Heart left ventricle (tissue), 16 donors: ENCODE results near the gene DNAH12. TPM values are rescaled to one million over a fixed set of nuclear protein-coding genes. Genes with fewer than 3 reads are reported as not detected.
"Not testable (repeated sequence)": the region's sequence is repeated elsewhere in the genome, so short reads cannot be mapped to it uniquely, and the experiment has no call there.

Source experiments
- ATAC-seq, 4 donors: fragments of 200-7000 bp; cut with Tn5 transposase; one replicate each; pipeline ENCODE4 v1.9.1; 2020 to 2022; ENCODE audit warnings: moderate library complexity in 4 of 4, mild to moderate bottlenecking in 3 of 4, moderate number of reproducible peaks in 1 of 4
- DNase-seq, 5 donors: peaks; one replicate each; pipeline ENCODE4 v3.0.0-alpha.2; 2020
- H3K27ac ChIP-seq, 12 donors: fragments of 200-600 bp; sonication (generic) in 4 of 12; one replicate each; pipeline versions ENCODE4 v1.5.0 to v1.8.0; 2016 to 2022; ENCODE audit warnings: mild to moderate bottlenecking in 2 of 12
- H3K27me3 ChIP-seq, 9 donors: fragments of 200-600 bp; sonication (generic) in 2 of 9; one replicate each; pipeline versions ENCODE4 v1.5.1 to v1.8.0; 2016 to 2022; ENCODE audit warnings: mild to moderate bottlenecking in 3 of 9
- H3K36me3 ChIP-seq, 9 donors: fragments of 200-600 bp; sonication (generic) in 2 of 9; one replicate each; pipeline versions ENCODE4 v1.5.0 to v1.8.0; 2018 to 2022; ENCODE audit warnings: mild to moderate bottlenecking in 2 of 9
- H3K4me1 ChIP-seq, 12 donors: fragments of 200-600 bp; sonication (generic) in 4 of 12; one replicate each; pipeline versions ENCODE4 v1.5.0 to v1.8.0; 2016 to 2022; ENCODE audit warnings: mild to moderate bottlenecking in 3 of 12
- H3K4me3 ChIP-seq, 12 donors: fragments of 200-600 bp; sonication (generic) in 4 of 12; one replicate each; pipeline versions ENCODE4 v1.5.0 to v1.8.0; 2017 to 2022; ENCODE audit warnings: mild to moderate bottlenecking in 9 of 12, moderate library complexity in 4 of 12
- H3K9me3 ChIP-seq, 12 donors: fragments of 200-600 bp; sonication (generic) in 4 of 12; one replicate each; pipeline versions ENCODE4 v1.5.0 to v1.8.0; 2016 to 2022; ENCODE audit warnings: mild to moderate bottlenecking in 1 of 12
- POLR2A ChIP-seq, 2 donors: fragments of 450-650 bp; IDR thresholded peaks; one replicate each; pipeline ENCODE4 v1.6.1; 2017; ENCODE audit warnings: antibody characterized with exemption in 2 of 2, mild to moderate bottlenecking in 2 of 2, moderate library complexity in 2 of 2
- WGBS, 4 donors: extraction: QIAGEN DNeasy Blood & Tissue Kit in 2 of 4; methylation state at CpG; one replicate each; pipeline versions ENCODE4 v1.1.5 to v1.1.7; 2013 to 2018; 5-methylcytosine and 5-hydroxymethylcytosine counted together
- intact Hi-C, 10 donors: fragments of 100-400 bp; cut with DNase I; formaldehyde crosslinking; loops; one replicate each; pipeline versions ENCODE4 v1.11.1 to v1.14.2; 2022
- polyA plus RNA-seq, 2 donors: library from polyadenylated mRNA; stranded (reverse); fragments of 200-250 nt; gene quantifications; one replicate each; pipeline ENCODE4 v1.2.3, GENCODE V29; 2013
- total RNA-seq, 9 donors: library from RNA; depleted of rRNA in 2 of 9; stranded (reverse); fragments of >200 nt in 2 of 9; fragmentation: NEBNext Ultra II Directional in 3 of 9; extraction: Animal tissue kit (Norgen Biotek cat#: 25700) in 3 of 9; gene quantifications; one replicate each; pipeline versions ENCODE4 v1.1.0 to v1.2.4, GENCODE V29; 2016 to 2023
- TF ChIP-seq, protein P1 (sequence below), 12 donors: fragments of 200-600 bp; sonication (generic) in 4 of 12; IDR thresholded peaks; one replicate each; pipeline versions ENCODE4 v1.5.0 to v1.8.0; 2018 to 2022; ENCODE audit warnings: antibody characterized with exemption in 12 of 12, mild to moderate bottlenecking in 5 of 12
- donor health status: ischemic (EF 13 %, LVEDD 7.1; RV severe dilation, severe dysfunction).
- donor health status: healthy with polysubstance abuse.
- donor health status: DM: no; HTN: yes; CAD: no.
- donor health status: DM: no; HTN: no; CAD: no.
- donor health status: ischemic (EF 25% LVEDD 6.9; RV normal size, moderate dysfunction).
- donor health status: ischemic (EF 25% LVEDD 5.7; RV mildly dilated, moderate dysfunction).
- donor health status: healthy.
- donor health status: DM: yes; HTN: yes; CAD: no.
- donor health status: ischemic (EF 35%, LVEDD 5.7; RV mildly dilated, moderate dysfunction).
- donor health status: nonischemic (EF 11% LVEDD 7.7; RV severe dilation, severe dysfunction).
- donor health status: DM: yes; HTN: yes; CAD: no.
- donor health status: PGD.
- donor health status: ischemic (EF 29% LVEDD 5.4; RV normal size, mild dysfunction).
- donor health status: nonischemic (EF 23%, LVEDD 6.1; RV moderate dilation, normal function).

The DNAH12 gene
- total and polyA plus RNA-seq, 11 donors, result 0.04 to 0.42 (median 0.26) TPM; not detected in 7

DNA sequence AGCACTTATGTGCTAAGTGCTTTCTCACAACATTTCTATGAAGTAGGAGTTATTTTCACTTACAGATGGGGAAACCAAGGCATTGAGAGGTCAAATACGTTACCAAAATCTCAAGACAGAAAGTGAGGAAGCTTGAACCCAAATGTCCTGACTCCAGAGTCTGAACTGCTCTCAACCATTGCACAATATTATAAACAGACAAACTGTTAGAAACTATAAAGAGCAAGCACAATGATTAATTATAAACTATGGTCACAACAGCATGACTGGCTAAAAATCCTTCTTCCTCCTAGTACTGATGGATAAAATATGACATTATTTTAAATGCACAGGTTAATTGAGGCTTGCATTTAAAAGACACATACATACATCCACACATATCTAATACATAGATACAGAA lies 173.8 kb downstream of the DNAH12 start:
- no peak for TF ChIP-seq POLR2A (IDR thresholded peaks at IDR 0.05)
- TF ChIP-seq, protein P1, sequence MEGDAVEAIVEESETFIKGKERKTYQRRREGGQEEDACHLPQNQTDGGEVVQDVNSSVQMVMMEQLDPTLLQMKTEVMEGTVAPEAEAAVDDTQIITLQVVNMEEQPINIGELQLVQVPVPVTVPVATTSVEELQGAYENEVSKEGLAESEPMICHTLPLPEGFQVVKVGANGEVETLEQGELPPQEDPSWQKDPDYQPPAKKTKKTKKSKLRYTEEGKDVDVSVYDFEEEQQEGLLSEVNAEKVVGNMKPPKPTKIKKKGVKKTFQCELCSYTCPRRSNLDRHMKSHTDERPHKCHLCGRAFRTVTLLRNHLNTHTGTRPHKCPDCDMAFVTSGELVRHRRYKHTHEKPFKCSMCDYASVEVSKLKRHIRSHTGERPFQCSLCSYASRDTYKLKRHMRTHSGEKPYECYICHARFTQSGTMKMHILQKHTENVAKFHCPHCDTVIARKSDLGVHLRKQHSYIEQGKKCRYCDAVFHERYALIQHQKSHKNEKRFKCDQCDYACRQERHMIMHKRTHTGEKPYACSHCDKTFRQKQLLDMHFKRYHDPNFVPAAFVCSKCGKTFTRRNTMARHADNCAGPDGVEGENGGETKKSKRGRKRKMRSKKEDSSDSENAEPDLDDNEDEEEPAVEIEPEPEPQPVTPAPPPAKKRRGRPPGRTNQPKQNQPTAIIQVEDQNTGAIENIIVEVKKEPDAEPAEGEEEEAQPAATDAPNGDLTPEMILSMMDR (IDR thresholded peaks at IDR 0.05), result no peak
- Histone ChIP-seq H3K4me3 (no peak overlapping the region), H3K27me3 (no peaks in the 10 kb centered on the region), H3K27ac (no peak overlapping the region), H3K36me3 (no peaks in the 10 kb centered on the region), H3K9me3 (peaks cover 0 to 19% (median 2%) of the 10 kb centered on the region in 12 donors), H3K4me1 (no peaks in the 10 kb centered on the region)
- no peak for DNase-seq
- 61 to 79% (median 70%) methylated on average over 1 of the region's 1 CpG for WGBS, 4 donors
- intact Hi-C loops, result no loop called here
- no peak for ATAC-seq

DNA sequence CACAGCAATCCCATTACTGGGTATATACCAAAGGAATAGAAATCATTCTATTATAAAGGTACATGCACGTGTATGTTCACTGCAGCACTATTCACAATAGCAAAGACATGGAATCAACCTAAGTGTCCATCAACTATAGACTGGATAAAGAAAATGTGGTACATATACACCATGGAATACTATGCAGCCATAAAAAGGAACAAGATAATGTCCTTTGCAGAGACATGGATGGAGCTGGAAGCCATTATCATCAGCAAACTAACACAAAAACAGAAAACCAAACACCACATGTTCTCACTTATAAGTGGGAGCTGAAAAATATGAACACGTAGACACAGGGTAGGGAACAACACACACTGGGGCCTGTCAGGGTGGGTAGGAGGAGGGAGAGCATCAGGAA lies 179.1 kb downstream of the DNAH12 start:
- H3K4me3 ChIP-seq, DNase-seq, H3K27me3 ChIP-seq, ATAC-seq, H3K36me3 ChIP-seq, H3K27ac ChIP-seq, intact Hi-C loops, H3K4me1 ChIP-seq, H3K9me3 ChIP-seq: not testable (repeated sequence)
- WGBS, 4 donors, result 79 to 91% (median 87%) methylated on average over 2 of the region's 2 CpGs

DNA sequence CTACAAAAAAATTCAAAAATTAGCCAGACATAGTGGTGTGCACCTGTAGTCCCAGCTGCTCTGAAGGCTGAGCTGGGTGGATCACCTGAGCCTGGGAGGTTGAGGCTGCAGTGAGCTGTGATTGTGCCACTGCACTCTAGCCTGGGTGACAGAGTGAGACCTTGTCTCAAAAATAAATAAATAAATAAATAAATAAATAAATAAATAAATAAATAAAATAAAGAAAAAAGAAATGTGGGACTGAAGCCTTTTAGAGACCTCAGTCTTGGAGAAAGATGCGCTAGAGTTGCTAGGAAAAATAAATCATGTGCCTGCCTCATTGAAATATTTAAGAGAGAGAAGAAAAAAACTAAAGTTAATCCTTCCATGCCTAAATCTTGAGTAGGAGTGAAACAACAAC lies 187.9 kb downstream of the DNAH12 start:
- H3K27me3 ChIP-seq, H3K9me3 ChIP-seq, H3K36me3 ChIP-seq, intact Hi-C loops, ATAC-seq, DNase-seq, H3K4me1 ChIP-seq, H3K4me3 ChIP-seq, H3K27ac ChIP-seq: not testable (repeated sequence)
- 92 to 100% (median 97%) methylated on average over 1 of the region's 1 CpG for WGBS, 4 donors

DNA sequence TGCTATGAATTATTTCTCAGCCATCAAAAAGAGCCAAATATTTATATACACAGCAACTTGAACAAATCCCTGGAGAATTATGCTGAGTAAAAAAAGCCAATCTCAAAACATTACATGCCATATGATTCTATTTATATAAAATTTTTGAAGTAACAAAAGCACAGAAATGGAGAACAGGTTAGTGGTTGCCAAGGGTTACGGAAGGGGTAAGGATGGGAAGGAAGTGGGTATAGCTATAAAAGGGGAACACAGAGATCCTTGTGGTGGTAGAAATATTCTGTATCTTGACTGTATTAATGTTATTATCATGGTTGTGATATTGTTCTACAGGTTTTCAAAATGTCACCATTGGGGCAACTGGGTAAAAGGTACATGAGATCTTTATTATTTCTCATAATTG lies 189.4 kb downstream of the DNAH12 start:
- intact Hi-C loops, result no loop called here
- no peak for DNase-seq
- ATAC-seq, result no peak
- Histone ChIP-seq H3K4me1 (no peaks in the 10 kb centered on the region), H3K4me3 (no peak overlapping the region), H3K36me3 (no peaks in the 10 kb centered on the region), H3K27me3 (no peaks in the 10 kb centered on the region), H3K27ac (no peak overlapping the region), H3K9me3 (no peaks in the 10 kb centered on the region)
- 69 to 79% (median 76%) methylated on average over 1 of the region's 1 CpG for WGBS, 4 donors
- TF ChIP-seq POLR2A (IDR thresholded peaks at IDR 0.05), result no peak
- TF ChIP-seq, protein P1 (IDR thresholded peaks at IDR 0.05), result no peak

DNA sequence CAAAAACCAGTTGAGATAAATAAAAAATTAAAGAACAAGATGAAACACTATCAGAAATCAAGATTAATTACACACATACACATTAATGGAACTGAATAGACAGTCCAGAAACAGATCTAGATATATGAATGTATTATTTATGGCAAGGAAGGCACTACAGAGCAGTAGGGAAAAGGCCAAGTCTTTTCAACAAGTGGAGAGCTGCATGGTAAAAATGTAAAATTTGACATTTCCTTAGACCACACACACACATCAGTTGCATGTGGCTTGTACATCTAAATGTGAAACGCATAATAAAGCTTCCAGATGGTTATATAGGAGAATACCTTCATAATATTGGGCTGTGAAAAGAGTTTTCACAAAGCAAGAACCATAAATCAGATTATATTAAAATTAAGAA lies 193.9 kb downstream of the DNAH12 start:
- TF ChIP-seq, protein P1 (IDR thresholded peaks at IDR 0.05), result no peak
- TF ChIP-seq POLR2A (IDR thresholded peaks at IDR 0.05), result no peak
- H3K4me1 ChIP-seq, result no peaks in the 10 kb centered on the region
- no peak overlapping the region for H3K27ac ChIP-seq
- H3K36me3 ChIP-seq, result no peaks in the 10 kb centered on the region
- DNase-seq, result no peak
- intact Hi-C loops, result no loop called here
- H3K27me3 ChIP-seq, result peaks cover 0 to 3% (median 0%) of the 10 kb centered on the region in 9 donors
- 79 to 88% (median 87%) methylated on average over 1 of the region's 1 CpG for WGBS, 4 donors
- no peaks in the 10 kb centered on the region for H3K9me3 ChIP-seq
- H3K4me3 ChIP-seq, result no peak overlapping the region
- no peak for ATAC-seq

DNA sequence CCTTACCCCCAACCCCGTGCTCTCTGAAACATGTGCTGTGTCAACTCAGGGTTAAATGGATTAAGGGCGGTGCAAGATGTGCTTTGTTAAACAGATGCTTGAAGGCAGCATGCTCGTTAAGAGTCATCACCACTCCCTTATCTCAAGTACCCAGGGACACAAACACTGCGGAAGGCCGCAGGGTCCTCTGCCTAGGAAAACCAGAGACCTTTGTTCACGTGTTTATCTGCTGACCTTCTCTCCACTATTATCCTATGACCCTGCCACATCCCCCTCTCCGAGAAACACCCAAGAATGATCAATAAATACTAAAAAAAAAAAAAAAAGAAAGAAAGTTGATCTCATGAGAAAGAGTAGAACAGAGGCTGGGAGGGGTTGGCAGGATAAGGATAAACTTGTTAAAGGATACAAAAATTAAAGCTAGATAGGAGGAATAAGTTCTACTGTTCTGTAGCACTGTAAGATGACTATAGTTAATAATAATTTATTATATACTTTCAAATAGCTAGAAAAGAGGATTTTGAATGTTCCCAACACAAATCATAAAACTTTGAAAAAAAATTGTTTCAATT lies 205.0 kb downstream of the DNAH12 start:
- WGBS, 4 donors, result 23 to 37% (median 27%) methylated on average over 6 to 7 of the region's 7 CpGs
- ATAC-seq, H3K36me3 ChIP-seq, H3K4me3 ChIP-seq, H3K9me3 ChIP-seq, intact Hi-C loops, DNase-seq, H3K27me3 ChIP-seq, H3K27ac ChIP-seq: not testable (repeated sequence)
- H3K4me1 ChIP-seq, result peaks cover 0 to 11% (median 0%) of the 10 kb centered on the region in 12 donors

DNA sequence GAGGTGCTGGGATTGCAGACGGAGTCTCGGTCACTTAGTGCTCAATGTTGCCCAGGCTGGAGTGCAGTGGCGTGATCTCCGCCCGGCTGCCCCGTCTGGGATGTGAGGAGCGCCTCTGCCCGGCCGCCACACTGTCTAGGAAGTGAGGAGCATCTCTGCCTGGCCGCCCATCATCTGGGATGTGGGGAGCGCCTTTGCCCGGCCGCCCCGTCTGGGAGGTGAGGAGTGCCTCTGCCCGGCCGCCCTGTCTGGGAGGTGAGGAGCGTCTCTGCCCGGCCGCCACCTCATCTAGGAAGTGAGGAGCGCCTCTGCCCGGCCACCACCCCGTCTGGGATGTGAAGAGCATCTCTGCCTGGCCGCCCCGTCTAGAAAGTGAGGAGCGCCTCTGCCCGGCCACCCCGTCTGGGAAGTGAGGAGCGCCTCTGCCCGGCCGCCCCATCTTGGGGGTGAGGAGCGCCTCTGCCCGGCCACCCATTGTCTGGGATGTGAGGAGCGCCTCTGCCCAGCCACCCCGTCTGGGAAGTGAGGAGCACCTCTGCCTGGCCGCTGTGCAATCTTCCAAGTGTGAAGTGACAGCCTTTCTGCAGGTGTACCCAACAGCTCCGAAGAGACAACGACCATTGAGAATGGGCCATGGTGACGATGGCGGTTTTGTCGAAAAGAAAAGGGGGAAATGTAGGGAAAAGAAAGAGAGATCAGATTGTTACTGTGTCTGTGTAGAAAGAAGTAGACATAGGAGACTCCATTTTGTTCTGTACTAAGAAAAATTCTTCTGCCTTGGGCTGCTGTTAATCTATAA lies 205.7 kb downstream of the DNAH12 start:
- peaks cover 0 to 12% (median 0%) of the 10 kb centered on the region in 12 donors for H3K4me1 ChIP-seq
- H3K4me3 ChIP-seq, ATAC-seq, H3K36me3 ChIP-seq, H3K27ac ChIP-seq, H3K27me3 ChIP-seq, H3K9me3 ChIP-seq, intact Hi-C loops: not testable (repeated sequence)
- peak in 1 of 5 donors; percentile 47 for DNase-seq
- whole genome bisulfite sequencing, 4 donors, result 95 to 96% (median 96%) methylated on average over 23 to 40 of the region's 40 CpGs
